HG03097 (cell line): ENCODE data around the gene INTS3.

Source experiments
- ATAC-seq: cut with Tn5 transposase; IDR thresholded peaks from one replicate; pipeline ENCODE4 v1.9.1; 2021; ENCODE audit not compliant: unreplicated experiment, low FRiP score

Gene INTS3

GRCh38 chr1:153793261-153793972 lies 65.6 kb downstream of the INTS3 start:
- ATAC-seq = no peak

- no peak for ATAC-seq
Measured at GRCh38 chr1:153793973-153794615, 66.2 kb downstream of the INTS3 start.

- no peak for ATAC-seq
Measured at GRCh38 chr1:153794624-153795329, 66.9 kb downstream of the INTS3 start.

- no peak for ATAC-seq
Measured at GRCh38 chr1:153795330-153795837, 67.5 kb downstream of the INTS3 start.

- no peak for ATAC-seq
Measured at GRCh38 chr1:153795934-153796785, 68.3 kb downstream of the INTS3 start.

GRCh38 chr1:153796786-153797659 lies 69.2 kb downstream of the INTS3 start:
- no peak for ATAC-seq

GRCh38 chr1:153798468-153798780 lies 70.6 kb downstream of the INTS3 start:
- ATAC-seq = no peak

- no peak for ATAC-seq
Measured at GRCh38 chr1:153799016-153799415, 71.2 kb downstream of the INTS3 start.

- no peak for ATAC-seq
Measured at GRCh38 chr1:153799566-153800465, 72.0 kb downstream of the INTS3 start.

- no peak for ATAC-seq
Measured at GRCh38 chr1:153800516-153800915, 72.7 kb downstream of the INTS3 start.

- no peak for ATAC-seq
Measured at GRCh38 chr1:153801028-153801625, 73.3 kb downstream of the INTS3 start.

- ATAC-seq = no peak
Measured at GRCh38 chr1:153801786-153802697, 74.2 kb downstream of the INTS3 start.

- ATAC-seq = no peak
Measured at GRCh38 chr1:153803470-153804056, 75.7 kb downstream of the INTS3 start.

- no peak for ATAC-seq
Measured at GRCh38 chr1:153804112-153804511, 76.3 kb downstream of the INTS3 start.

- ATAC-seq = peak; percentile 83
Measured at GRCh38 chr1:153805042-153805745, 77.3 kb downstream of the INTS3 start.
